Ureter (tissue), 1 donor: ENCODE measurements around the gene C2CD3. TPM values are rescaled to one million over a fixed set of nuclear protein-coding genes. Genes with fewer than 3 reads are reported as not detected.

Experiments used
- total RNA-seq: library from RNA; stranded (reverse); gene quantifications from one replicate; pipeline ENCODE4 v1.2.4, GENCODE V29; 2023
- donor health status: DM: yes; HTN: yes; CAD: no.

C2CD3 gene
- total RNA-seq, 1 donor from 2014 or later: 40.5 TPM

Other genes starting within 250 kb of the C2CD3 start
- 2.0 TPM for gene DNAJB13, start 220.0 kb downstream of the C2CD3 start, total RNA-seq
- 269 TPM for gene UCP2, start 188.2 kb downstream of the C2CD3 start, total RNA-seq
- gene UCP3, start 161.9 kb downstream of the C2CD3 start, total RNA-seq: 1.9 TPM
- gene PPME1, start 287 bp upstream of the C2CD3 start, total RNA-seq: 63.2 TPM
- gene P4HA3, start 140.6 kb upstream of the C2CD3 start, total RNA-seq: 1.7 TPM
- 6.4 TPM for gene PGM2L1, start 227.4 kb upstream of the C2CD3 start, total RNA-seq